ENCODE measurements around the gene ATF2. TPM values are rescaled to one million over a fixed set of nuclear protein-coding genes. Genes with fewer than 3 reads are reported as not detected.

ATF2 gene
- total RNA-seq, 1 donor = 96.2 TPM

DNA sequence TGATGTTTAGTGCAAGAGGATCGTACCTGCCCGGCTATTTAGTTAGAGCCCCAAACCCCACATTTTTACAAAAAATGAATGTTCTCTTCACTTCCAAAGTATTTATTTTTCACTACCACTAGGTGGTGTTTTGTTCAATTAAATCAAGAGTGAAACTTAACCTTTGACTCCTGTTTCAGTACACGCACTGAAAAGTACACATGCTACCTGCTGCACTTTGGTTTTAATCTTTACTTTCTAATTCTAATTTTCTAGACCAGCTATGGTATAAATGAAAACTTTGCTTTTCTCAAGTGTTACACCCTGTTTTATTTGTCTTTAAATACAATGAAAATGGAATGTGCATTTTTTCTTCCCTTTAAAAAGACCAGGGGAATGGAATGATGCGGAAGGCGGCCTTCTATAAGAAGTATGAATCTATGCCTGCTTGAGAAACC is 131.4 kb downstream of the ATF2 start:
- Histone ChIP-seq H3K27me3 (ENCODE audit: insufficient read depth, low read length) (no peaks in the 10 kb centered on the region), H3K4me1 (ENCODE audit: insufficient read depth, low read length) (peaks cover 6% of the 10 kb centered on the region), H3K9me3 (ENCODE audit: low read depth, low read length) (no peaks in the 10 kb centered on the region), H3K4me3 (ENCODE audit: low read length) (no peak overlapping the region)

DNA sequence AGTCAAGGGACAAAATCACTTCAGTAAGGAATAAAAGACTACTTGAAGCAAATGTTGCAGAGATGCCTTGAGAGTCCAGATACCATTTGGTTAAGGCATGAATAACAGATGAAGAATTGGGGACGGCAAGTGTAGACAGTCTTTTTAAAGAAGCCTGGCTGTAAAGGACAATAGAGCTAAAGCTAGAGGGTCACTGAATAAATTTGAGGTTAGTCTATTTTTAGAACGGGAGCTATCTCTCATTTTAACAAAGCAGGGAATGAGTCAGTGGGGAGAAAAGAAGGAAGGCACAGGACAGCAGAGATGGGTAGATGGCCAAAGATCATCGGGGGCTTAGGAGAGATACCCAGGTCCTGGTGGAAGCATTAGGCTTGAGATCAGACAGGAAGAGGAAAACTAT is 132.2 kb downstream of the ATF2 start:
- Histone ChIP-seq H3K4me3 (ENCODE audit: low read length) (no peak overlapping the region), H3K4me1 (ENCODE audit: insufficient read depth, low read length) (peaks cover 6% of the 10 kb centered on the region), H3K27me3 (ENCODE audit: insufficient read depth, low read length) (no peaks in the 10 kb centered on the region), H3K9me3 (ENCODE audit: low read depth, low read length) (no peaks in the 10 kb centered on the region)

DNA sequence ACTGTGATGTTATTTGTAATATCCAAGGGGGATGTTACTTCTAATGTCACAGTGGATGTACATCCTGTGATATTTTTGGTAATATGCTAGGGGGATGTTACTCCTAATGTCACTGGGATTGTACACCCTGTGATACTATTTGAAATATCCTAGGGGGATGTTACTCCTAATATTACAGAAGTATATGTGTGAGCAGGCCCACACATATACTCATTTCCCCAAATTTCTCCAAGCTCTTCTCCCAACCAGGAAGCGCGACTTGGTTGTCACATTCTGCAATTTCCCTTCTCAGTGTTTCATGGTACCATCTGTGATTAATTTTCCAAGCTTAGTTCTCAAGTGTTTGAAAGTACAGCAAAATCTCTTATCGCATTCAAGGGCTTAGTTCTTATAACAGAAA is 133.3 kb downstream of the ATF2 start:
- Histone ChIP-seq H3K9me3 (ENCODE audit: low read depth, low read length) (no peaks in the 10 kb centered on the region), H3K4me3 (ENCODE audit: low read length) (no peak overlapping the region), H3K4me1 (ENCODE audit: insufficient read depth, low read length) (peaks cover 6% of the 10 kb centered on the region), H3K27me3 (ENCODE audit: insufficient read depth, low read length) (no peaks in the 10 kb centered on the region)

DNA sequence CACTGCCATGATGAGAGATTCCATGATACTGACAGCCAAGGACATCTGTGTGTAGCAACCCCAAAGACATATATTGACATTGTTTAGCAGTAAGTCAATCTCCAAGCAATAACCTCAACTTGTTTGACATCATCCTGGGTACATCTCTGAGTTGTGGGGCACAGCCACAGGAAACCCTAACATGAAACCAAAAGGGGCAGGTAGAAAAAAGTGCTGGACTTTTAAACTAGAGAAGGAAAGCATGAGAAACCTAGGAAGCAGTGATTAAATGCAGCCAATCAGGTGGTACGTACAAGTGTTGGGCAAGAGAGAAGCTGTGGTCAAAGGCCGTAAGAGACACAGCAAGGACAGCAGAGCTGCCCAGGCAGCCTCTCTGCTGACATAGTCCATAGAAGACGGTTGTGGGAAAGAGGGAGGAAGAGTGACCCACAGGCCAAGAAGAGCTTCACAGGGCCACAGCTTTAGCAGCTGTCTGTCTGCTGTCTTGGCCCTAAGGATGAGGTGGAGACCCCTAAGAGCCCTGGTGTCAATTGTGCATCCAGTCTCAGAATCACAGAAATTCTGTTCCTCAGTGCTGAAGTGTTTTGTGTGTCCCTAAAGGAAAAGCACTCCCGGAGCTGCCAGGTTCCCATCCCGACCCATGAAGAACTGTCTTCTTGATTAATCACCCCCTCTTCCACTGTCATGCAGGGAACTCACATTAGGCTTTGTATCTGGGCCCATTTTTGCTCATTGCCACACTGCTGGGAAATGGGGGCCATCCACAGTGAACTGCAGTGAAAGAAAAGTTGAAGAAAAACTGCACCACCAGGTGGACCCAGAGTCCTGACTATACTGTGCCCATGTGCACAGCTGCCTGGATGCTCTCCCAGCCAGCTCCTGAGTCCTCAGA is 137.4 kb downstream of the ATF2 start:
- Histone ChIP-seq H3K4me3 (ENCODE audit: low read length) (no peak overlapping the region), H3K9me3 (ENCODE audit: low read depth, low read length) (no peaks in the 10 kb centered on the region), H3K27me3 (ENCODE audit: insufficient read depth, low read length) (no peaks in the 10 kb centered on the region), H3K4me1 (ENCODE audit: insufficient read depth, low read length) (no peaks in the 10 kb centered on the region)

DNA sequence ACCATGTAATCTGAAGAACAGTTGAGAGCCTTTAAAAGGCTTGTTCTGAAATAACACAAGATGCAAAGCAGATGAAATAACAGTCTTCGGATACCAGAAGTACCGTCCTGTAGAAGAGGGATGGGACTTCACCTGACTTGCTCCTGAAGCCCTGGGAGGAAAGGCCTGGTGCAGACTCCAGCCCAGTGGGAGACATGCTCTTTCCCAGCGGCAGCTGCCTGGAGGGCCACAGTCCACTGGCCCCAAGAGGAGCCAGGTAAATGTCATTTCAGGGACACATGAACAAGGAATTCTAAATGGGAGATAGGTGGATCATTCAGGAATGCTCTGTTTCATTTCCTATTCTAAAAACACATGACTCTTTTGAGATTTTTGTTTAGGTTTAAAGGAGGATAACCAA is 140.2 kb downstream of the ATF2 start:
- no peaks in the 10 kb centered on the region for H3K27me3 ChIP-seq (ENCODE audit: insufficient read depth, low read length)
- H3K4me1 ChIP-seq (ENCODE audit: insufficient read depth, low read length) = no peaks in the 10 kb centered on the region
- no peaks in the 10 kb centered on the region for H3K9me3 ChIP-seq (ENCODE audit: low read depth, low read length)
- no peak overlapping the region for H3K4me3 ChIP-seq (ENCODE audit: low read length)

DNA sequence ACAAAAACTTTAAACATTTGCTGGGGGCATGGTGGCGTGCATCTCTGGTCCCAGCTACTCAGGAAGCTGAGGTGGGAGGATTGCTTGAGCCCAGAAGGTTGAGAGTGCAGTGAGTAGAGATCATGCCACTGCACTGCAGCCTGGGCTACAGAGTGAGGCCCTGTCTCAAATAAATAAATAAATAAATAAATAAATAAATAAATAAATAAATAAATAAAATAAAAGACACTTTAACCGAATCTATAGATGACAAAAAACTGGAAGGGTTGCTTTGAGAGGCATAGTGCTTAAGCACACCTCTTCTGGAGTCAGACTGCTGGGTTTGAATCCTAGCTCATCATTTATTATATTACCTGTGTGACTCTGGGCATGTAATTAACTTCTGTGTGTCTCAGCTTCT is 141.6 kb downstream of the ATF2 start:
- H3K4me1 ChIP-seq (ENCODE audit: insufficient read depth, low read length) = no peaks in the 10 kb centered on the region
- no peak overlapping the region for H3K4me3 ChIP-seq (ENCODE audit: low read length)
- no peaks in the 10 kb centered on the region for H3K9me3 ChIP-seq (ENCODE audit: low read depth, low read length)

DNA sequence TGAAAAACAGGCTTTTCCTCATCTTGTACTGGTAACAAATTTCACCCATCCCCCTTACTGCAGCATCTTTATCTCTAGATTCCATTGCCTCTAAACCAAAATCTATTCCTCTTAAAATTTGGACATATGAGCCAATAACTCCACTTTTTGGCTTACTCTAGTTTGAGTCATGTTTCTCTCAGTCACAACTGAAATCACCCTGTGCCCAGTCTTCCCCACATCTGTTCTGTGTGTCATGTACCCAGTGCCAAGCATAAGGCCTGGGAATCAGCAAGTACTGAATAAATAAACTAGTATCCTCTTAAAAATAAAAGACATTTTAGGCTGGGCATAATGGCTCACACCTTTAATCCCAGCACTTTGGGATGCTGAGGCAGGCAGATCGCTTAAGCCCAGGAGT is 142.1 kb downstream of the ATF2 start:
- no peaks in the 10 kb centered on the region for H3K4me1 ChIP-seq (ENCODE audit: insufficient read depth, low read length)
- no peaks in the 10 kb centered on the region for H3K9me3 ChIP-seq (ENCODE audit: low read depth, low read length)
- no peak overlapping the region for H3K4me3 ChIP-seq (ENCODE audit: low read length)
- H3K27me3 ChIP-seq (ENCODE audit: insufficient read depth, low read length) = no peaks in the 10 kb centered on the region

More for the DNA sequence above, 141.6 kb downstream of the ATF2 start:
- H3K27me3 ChIP-seq (ENCODE audit: insufficient read depth, low read length) = no peaks in the 10 kb centered on the region

DNA sequence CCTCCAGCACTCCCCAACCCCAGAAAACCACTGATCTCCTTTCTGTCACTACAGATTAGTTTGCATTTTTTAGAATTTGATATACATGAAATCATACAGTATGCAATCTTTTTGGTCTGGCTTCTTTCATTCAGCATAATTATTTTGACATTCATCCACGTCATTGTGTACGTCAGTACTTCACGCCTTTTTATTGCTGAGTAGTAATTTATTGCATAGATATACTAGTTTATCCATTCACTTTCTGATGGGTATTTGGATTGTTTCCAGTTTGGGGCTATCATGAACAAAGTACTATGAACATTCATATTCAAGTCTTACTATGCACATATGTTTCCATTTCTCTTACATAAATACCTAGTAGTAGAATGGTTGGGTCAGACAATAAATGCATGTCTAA is 142.8 kb downstream of the ATF2 start:
- Histone ChIP-seq H3K4me1 (ENCODE audit: insufficient read depth, low read length) (no peaks in the 10 kb centered on the region), H3K27me3 (ENCODE audit: insufficient read depth, low read length) (no peaks in the 10 kb centered on the region), H3K4me3 (ENCODE audit: low read length) (no peak overlapping the region), H3K9me3 (ENCODE audit: low read depth, low read length) (no peaks in the 10 kb centered on the region)

DNA sequence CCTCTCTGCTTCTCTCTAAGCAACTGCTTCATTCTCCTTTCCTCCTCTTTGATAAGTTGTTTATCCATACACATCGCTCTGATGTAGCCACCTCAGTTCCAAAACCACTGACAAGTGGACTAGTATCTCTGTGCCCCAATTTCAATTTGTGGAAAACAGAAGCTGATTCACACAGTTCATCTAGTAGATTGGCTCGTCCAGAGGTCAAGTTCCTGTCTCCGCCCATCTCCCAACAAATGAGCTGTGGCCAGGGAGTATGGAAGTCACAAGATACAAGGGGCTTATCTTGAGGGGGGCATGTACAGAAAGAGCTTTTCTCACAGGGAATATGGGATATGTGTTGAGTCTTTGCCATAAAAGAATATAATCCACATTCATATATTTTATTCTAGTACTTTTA is 145.1 kb downstream of the ATF2 start:
- H3K9me3 ChIP-seq (ENCODE audit: low read depth, low read length) = no peaks in the 10 kb centered on the region
- H3K4me1 ChIP-seq (ENCODE audit: insufficient read depth, low read length) = no peaks in the 10 kb centered on the region
- H3K27me3 ChIP-seq (ENCODE audit: insufficient read depth, low read length) = no peaks in the 10 kb centered on the region
- H3K4me3 ChIP-seq (ENCODE audit: low read length) = no peak overlapping the region

Other genes with a start within 250 kb of the ATF2 start
- gene CHN1, start 162.8 kb downstream of the ATF2 start, total RNA-seq = 3.0 TPM
- gene ATP5MC3, start 13.5 kb upstream of the ATF2 start, total RNA-seq = 58.2 TPM